H1 (cell line): ENCODE measurements around the gene MTM1. TPM values are rescaled to one million over a fixed set of nuclear protein-coding genes. Genes with fewer than 3 reads are reported as not detected.

Source experiments
- CBX5 ChIP-seq: fragments of 300-800, 300-1000 bp; sonication (generic); IDR thresholded peaks from 2 replicates; pipeline ENCODE4 v1.7.1; 2016; ENCODE audit warnings: antibody characterized with exemption, low read length, low read depth
- CEBPB ChIP-seq: IDR thresholded peaks from 2 replicates; pipeline ENCODE4 v1.6.1; 2012; ENCODE audit warnings: low read depth, low read length
- CHD2 ChIP-seq: IDR thresholded peaks from 2 replicates; pipeline ENCODE4 v1.6.1; 2012; ENCODE audit warnings: low read length, improper control_type of control experiment
- EZH2 ChIP-seq: fragments of 200-600 bp; sonication (generic); IDR thresholded peaks from 2 replicates; pipeline ENCODE4 v1.7.1; 2012; ENCODE audit warnings: low read depth, mild to moderate bottlenecking, moderate library complexity, low read length, inconsistent platforms; ENCODE audit not compliant: severe bottlenecking
- KDM4A ChIP-seq: IDR thresholded peaks from one replicate; pipeline ENCODE4 v1.7.1; 2012; ENCODE audit warnings: low read depth, mild to moderate bottlenecking, moderate library complexity, low read length, inconsistent platforms; ENCODE audit not compliant: severe bottlenecking
- RAD21 ChIP-seq, 2 experiments: IDR thresholded peaks in 1 of 2; conservative IDR thresholded peaks in 1 of 2; 2 replicates each; pipeline ENCODE4 v1.6.1; 2011; ENCODE audit warnings: low read depth in 2 of 2, low read length in 2 of 2, improper control_type of control experiment in 1 of 2, inconsistent platforms in 1 of 2, mild to moderate bottlenecking in 1 of 2, moderate library complexity in 1 of 2
- RNF2 ChIP-seq: fragments of 200-900, 300-1000 bp; sonication (generic); IDR thresholded peaks from 2 replicates; pipeline ENCODE4 v1.7.1; 2016; ENCODE audit warnings: borderline replicate concordance, low read depth, mild to moderate bottlenecking, antibody characterized with exemption, low read length; ENCODE audit not compliant: poor library complexity, severe bottlenecking; ENCODE audit errors: missing control alignments
- TAF1 ChIP-seq: IDR thresholded peaks from 2 replicates; pipeline ENCODE4 v1.6.1; 2011; ENCODE audit warnings: mild to moderate bottlenecking, low read depth, low read length
- polyA plus RNA-seq, 7 experiments: library from polyadenylated mRNA; depleted of rRNA in 3 of 7; stranded (reverse) in 5 of 7; unstranded in 2 of 7; fragments of >200 nt in 5 of 7; fragments of 200-250 nt in 2 of 7; gene quantifications; 1 replicate in 5 of 7; 2 replicates in 1 of 7; 4 replicates in 1 of 7; pipeline versions ENCODE4 v1.2.1 to v1.2.3, GENCODE V29; 2011 to 2013; ENCODE audit warnings: missing spikeins in 2 of 7, mixed read lengths in 2 of 7
- total RNA-seq: library from RNA; stranded (reverse); fragmentation: NEBNext Ultra II Directional; extraction: Animal tissue kit (Norgen Biotek cat#: 25700); gene quantifications from 2 replicates; pipeline ENCODE4 v1.2.1, GENCODE V29; 2021
- TF ChIP-seq, protein P1 (sequence below): IDR thresholded peaks from 2 replicates; pipeline ENCODE4 v1.6.1; 2012; ENCODE audit warnings: inconsistent platforms
- TF ChIP-seq, protein P2 (sequence below): IDR thresholded peaks from 2 replicates; pipeline ENCODE4 v1.6.1; 2012; ENCODE audit warnings: low read length, inconsistent platforms

Gene MTM1
- total and polyA plus RNA-seq, 2 of the 8 experiments (the other 6 are each of a cell fraction or from before 2014, with no cell fraction given): 2.3 to 8.4 TPM

DNA sequence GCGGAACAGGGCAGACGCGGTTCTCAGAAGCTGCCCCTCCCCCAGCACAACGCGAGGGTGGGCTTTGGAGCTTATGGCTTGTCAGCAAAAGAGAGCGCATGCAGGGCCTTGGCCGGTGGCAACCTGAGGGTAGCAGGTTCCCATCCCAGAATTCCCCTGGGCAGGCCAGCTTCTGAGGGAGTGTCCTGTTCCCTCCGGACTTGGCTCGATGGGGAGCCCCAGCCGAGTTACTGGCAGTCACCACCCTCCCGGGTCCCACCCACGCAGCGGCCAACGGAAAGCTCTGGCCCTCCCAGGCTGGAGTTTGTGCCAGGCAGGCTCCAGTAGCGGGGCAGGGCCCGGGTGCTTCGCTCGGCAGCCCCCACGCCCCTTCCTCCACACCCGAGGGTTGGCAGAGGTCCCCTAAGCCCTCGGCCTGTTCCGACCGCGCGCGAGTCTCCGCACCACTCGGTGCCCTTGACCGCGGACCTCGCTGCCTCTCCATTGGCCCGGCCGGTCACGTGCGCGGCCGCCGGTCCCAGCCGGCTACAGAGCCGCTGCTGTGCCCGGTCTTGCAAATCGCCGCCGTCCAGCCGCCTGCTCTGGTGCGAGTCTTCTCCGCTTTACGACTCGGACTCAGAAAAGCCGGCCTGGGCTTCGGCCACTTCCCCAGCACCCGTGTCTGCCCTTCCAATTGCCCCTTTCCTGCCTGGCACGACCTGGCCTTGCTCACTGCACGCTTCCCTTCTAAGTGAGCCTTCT is 20.9 kb upstream of the MTM1 start (continued):
- peak; percentile 59 for TF ChIP-seq KDM4A
- no peak for TF ChIP-seq RNF2
- TF ChIP-seq RAD21 (IDR thresholded peaks at IDR 0.05 in 1 of 2, conservative IDR thresholded peaks at IDR 0.05 in 1 of 2; ENCODE audit: low read depth in 2 of 2, low read length in 2 of 2): no peak
- TF ChIP-seq, protein P1, sequence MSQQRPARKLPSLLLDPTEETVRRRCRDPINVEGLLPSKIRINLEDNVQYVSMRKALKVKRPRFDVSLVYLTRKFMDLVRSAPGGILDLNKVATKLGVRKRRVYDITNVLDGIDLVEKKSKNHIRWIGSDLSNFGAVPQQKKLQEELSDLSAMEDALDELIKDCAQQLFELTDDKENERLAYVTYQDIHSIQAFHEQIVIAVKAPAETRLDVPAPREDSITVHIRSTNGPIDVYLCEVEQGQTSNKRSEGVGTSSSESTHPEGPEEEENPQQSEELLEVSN: peak; percentile 81
- no peak for TF ChIP-seq CBX5
- TF ChIP-seq CHD2: no peak
- 0 out of 2 replicates have a peak, but pooled peaks have one; percentile 21 for TF ChIP-seq TAF1
- TF ChIP-seq EZH2: no peak
- no peak for TF ChIP-seq CEBPB
- TF ChIP-seq, protein P2, sequence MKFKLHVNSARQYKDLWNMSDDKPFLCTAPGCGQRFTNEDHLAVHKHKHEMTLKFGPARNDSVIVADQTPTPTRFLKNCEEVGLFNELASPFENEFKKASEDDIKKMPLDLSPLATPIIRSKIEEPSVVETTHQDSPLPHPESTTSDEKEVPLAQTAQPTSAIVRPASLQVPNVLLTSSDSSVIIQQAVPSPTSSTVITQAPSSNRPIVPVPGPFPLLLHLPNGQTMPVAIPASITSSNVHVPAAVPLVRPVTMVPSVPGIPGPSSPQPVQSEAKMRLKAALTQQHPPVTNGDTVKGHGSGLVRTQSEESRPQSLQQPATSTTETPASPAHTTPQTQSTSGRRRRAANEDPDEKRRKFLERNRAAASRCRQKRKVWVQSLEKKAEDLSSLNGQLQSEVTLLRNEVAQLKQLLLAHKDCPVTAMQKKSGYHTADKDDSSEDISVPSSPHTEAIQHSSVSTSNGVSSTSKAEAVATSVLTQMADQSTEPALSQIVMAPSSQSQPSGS: no peak
